OCI-LY7 (cell line): Measurements from ENCODE around the gene PLXNA4. TPM values are rescaled to one million over a fixed set of nuclear protein-coding genes. Genes with fewer than 3 reads are reported as not detected.
"Not testable (repeated sequence)": the region's sequence is repeated elsewhere in the genome, so short reads cannot be mapped to it uniquely, and the experiment has no call there.

Source experiments
- BruUV-seq: library from RNA; stranded (reverse); fragments of 400-500 nt; replicated peaks from 2 replicates; lab custom pipeline; 2021; lab: Mats Ljungman, UMichigan
- CTCF ChIA-PET: fragments of 300-600 bp; sonication (Branson Sonifier 250); formaldehyde crosslinking; loops from one replicate; lab custom pipeline; 2022; ENCODE audit warnings: antibody characterized with exemption; ENCODE audit not compliant: unreplicated experiment; lab: Charles Lee
- POLR2A ChIA-PET: fragments of 300-600 bp; sonication (Branson Sonifier 250); formaldehyde crosslinking; loops from one replicate; lab custom pipeline; 2022; ENCODE audit warnings: antibody characterized with exemption; lab: Charles Lee
- DNase-seq: peaks from one replicate; pipeline ENCODE4 v3.0.0-alpha.2; 2015; ENCODE audit warnings: low spot score
- H2AFZ ChIP-seq: fragments of 200-600 bp; sonication (generic), shearing (Covaris generic); 2 replicates; pipeline ENCODE4 v1.6.1; 2014; ENCODE audit warnings: mild to moderate bottlenecking, antibody characterized with exemption, low read length, moderate library complexity
- H3K27ac ChIP-seq: fragments of 200-600 bp; sonication (generic); 2 replicates; pipeline ENCODE4 v1.5.1; 2014; ENCODE audit warnings: mixed run types, low read depth, mild to moderate bottlenecking, moderate library complexity, low read length, inconsistent platforms; ENCODE audit not compliant: poor library complexity, severe bottlenecking
- H3K36me3 ChIP-seq: fragments of 200-600 bp; sonication (generic); 2 replicates; pipeline ENCODE4 v1.6.1; 2014; ENCODE audit warnings: mild to moderate bottlenecking, antibody characterized with exemption, low read length, moderate library complexity, mixed read lengths; ENCODE audit not compliant: insufficient read depth
- H3K4me1 ChIP-seq: fragments of 200-600 bp; sonication (generic); 2 replicates; pipeline ENCODE4 v1.5.1; 2014; ENCODE audit warnings: mild to moderate bottlenecking, low read length; ENCODE audit not compliant: insufficient read depth, poor library complexity, severe bottlenecking
- H3K4me2 ChIP-seq: fragments of 200-600 bp; sonication (generic); 2 replicates; pipeline ENCODE4 v1.6.1; 2014; ENCODE audit warnings: mild to moderate bottlenecking, low read length
- H3K4me3 ChIP-seq: fragments of 200-600 bp; sonication (generic); 2 replicates; pipeline ENCODE4 v1.5.1; 2014; ENCODE audit warnings: mild to moderate bottlenecking, low read depth, low read length; ENCODE audit not compliant: poor library complexity, severe bottlenecking
- H3K79me2 ChIP-seq: fragments of 200-600 bp; sonication (generic); 2 replicates; pipeline ENCODE4 v1.6.1; 2016; ENCODE audit warnings: low read depth, mild to moderate bottlenecking, low read length, moderate library complexity, mixed read lengths; ENCODE audit not compliant: insufficient read depth
- H3K9me2 ChIP-seq: fragments of 200-600 bp; sonication (generic); 2 replicates; pipeline ENCODE4 v1.6.1; 2016; ENCODE audit warnings: mild to moderate bottlenecking, low read length, mixed read lengths; ENCODE audit not compliant: insufficient read depth
- H3K9me3 ChIP-seq: fragments of 200-600 bp; sonication (generic); 2 replicates; pipeline ENCODE4 v1.6.1; 2014; ENCODE audit warnings: mild to moderate bottlenecking, mixed run types, low read length, mixed read lengths
- H4K20me1 ChIP-seq: fragments of 200-600 bp; sonication (generic); 2 replicates; pipeline ENCODE4 v1.6.1; 2014; ENCODE audit warnings: mild to moderate bottlenecking, antibody characterized with exemption, low read length, moderate library complexity, mixed read lengths; ENCODE audit not compliant: insufficient read depth
- EZH2phosphoT487 ChIP-seq: fragments of 200-600 bp; sonication (generic); IDR thresholded peaks from 2 replicates; pipeline ENCODE4 v1.6.1; 2018; ENCODE audit warnings: low read depth, borderline replicate concordance, mild to moderate bottlenecking, mixed run types, antibody characterized with exemption, low read length, moderate library complexity, mixed read lengths
- intact Hi-C: fragments of 100-400 bp; cut with micrococcal nuclease; formaldehyde crosslinking; loops from one replicate; pipeline ENCODE4 v1.10.0; 2022; ENCODE audit not compliant: unreplicated experiment
- total RNA-seq, 2 experiments: library from RNA; depleted of rRNA in 1 of 2; stranded (reverse); fragments of >200 nt in 1 of 2; shearing (Covaris generic) in 1 of 2; gene quantifications; 2 replicates each; pipeline ENCODE4 v1.2.3, GENCODE V29; 2014 to 2022
- TF ChIP-seq, protein P1 (sequence below): fragments of 200-600 bp; sonication (generic); conservative IDR thresholded peaks from 2 replicates; pipeline ENCODE4 v1.5.1; 2014; ENCODE audit warnings: mild to moderate bottlenecking, antibody characterized with exemption, low read length, moderate library complexity, mixed read lengths

PLXNA4 gene
- total RNA-seq, 2 experiments from 2014 or later, result not detected

GRCh38 chr7:132179080-132179430 is 397.2 kb downstream of the PLXNA4 start:
- no peak overlapping the region for H3K4me2 ChIP-seq
- H4K20me1 ChIP-seq, result no peaks in the 10 kb centered on the region
- no TSS peak for BruUV-seq
- no peaks in the 10 kb centered on the region for H3K79me2 ChIP-seq
- no peak overlapping the region for H2AFZ ChIP-seq
- H3K27ac ChIP-seq, result no peak overlapping the region
- no peaks in the 10 kb centered on the region for H3K9me2 ChIP-seq
- H3K9me3 ChIP-seq, result no peaks in the 10 kb centered on the region
- H3K36me3 ChIP-seq, result no peaks in the 10 kb centered on the region
- no peak overlapping the region for H3K4me3 ChIP-seq
- no peak for TF ChIP-seq EZH2phosphoT487
- TF ChIP-seq, protein P1, sequence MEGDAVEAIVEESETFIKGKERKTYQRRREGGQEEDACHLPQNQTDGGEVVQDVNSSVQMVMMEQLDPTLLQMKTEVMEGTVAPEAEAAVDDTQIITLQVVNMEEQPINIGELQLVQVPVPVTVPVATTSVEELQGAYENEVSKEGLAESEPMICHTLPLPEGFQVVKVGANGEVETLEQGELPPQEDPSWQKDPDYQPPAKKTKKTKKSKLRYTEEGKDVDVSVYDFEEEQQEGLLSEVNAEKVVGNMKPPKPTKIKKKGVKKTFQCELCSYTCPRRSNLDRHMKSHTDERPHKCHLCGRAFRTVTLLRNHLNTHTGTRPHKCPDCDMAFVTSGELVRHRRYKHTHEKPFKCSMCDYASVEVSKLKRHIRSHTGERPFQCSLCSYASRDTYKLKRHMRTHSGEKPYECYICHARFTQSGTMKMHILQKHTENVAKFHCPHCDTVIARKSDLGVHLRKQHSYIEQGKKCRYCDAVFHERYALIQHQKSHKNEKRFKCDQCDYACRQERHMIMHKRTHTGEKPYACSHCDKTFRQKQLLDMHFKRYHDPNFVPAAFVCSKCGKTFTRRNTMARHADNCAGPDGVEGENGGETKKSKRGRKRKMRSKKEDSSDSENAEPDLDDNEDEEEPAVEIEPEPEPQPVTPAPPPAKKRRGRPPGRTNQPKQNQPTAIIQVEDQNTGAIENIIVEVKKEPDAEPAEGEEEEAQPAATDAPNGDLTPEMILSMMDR, result no peak
- DNase-seq, result no peak
- CTCF ChIA-PET, result no interaction called here
- H3K4me1 ChIP-seq, result no peaks in the 10 kb centered on the region
- POLR2A ChIA-PET, result no interaction called here
- intact Hi-C loops, result no loop called here

DNA sequence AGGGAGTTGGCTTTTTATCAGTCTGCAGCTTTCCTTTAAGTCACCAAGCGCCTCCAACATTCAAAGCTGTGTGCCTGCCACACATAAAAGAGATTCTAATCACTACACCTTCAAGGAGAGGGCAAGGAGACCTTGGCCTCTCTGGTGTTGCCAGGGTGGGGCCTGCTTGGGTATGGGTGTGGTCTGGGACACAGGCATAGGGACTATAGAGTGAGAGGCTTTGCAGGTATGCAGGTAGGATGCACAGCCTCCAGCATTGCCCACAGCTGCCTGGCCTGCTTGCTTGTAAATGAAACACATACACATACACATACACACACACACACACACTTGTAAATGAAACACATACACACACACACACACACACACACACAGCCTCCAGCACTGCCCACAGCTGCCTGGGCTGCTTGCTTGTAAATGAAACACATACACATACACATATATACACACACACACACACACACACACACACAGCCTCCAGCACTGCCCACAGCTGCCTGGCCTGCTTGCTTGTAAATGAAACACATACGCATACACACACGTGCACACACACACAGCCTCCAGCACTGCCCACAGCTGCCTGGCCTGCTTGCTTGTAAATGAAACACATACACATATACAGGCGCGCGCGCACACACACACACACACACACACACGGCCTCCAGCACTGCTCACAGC is 397.7 kb downstream of the PLXNA4 start:
- DNase-seq, H2AFZ ChIP-seq, H3K9me2 ChIP-seq, H3K9me3 ChIP-seq, H3K79me2 ChIP-seq, BruUV-seq, H3K4me1 ChIP-seq, CTCF ChIA-PET, H3K4me2 ChIP-seq, H3K27ac ChIP-seq, H4K20me1 ChIP-seq, intact Hi-C loops, H3K4me3 ChIP-seq, H3K36me3 ChIP-seq: not testable (repeated sequence)
- POLR2A ChIA-PET, result interaction anchor here (1.5 kb wide), 1 partner anchor 9 kb away, joined by 7 read pairs; no protein-coding TSS in a partner anchor

- no peaks in the 10 kb centered on the region for H3K4me1 ChIP-seq
- no peak overlapping the region for H3K4me2 ChIP-seq
- H3K36me3 ChIP-seq, result no peaks in the 10 kb centered on the region
- H4K20me1 ChIP-seq, result no peaks in the 10 kb centered on the region
- no peaks in the 10 kb centered on the region for H3K79me2 ChIP-seq
- no peak for TF ChIP-seq EZH2phosphoT487
- TF ChIP-seq, protein P1, result no peak
- H3K9me3 ChIP-seq, result no peaks in the 10 kb centered on the region
- no peak for DNase-seq
- no peaks in the 10 kb centered on the region for H3K9me2 ChIP-seq
- CTCF ChIA-PET, result no interaction called here
- H3K4me3 ChIP-seq, result no peak overlapping the region
- H2AFZ ChIP-seq, result no peak overlapping the region
- BruUV-seq, result no TSS peak
- H3K27ac ChIP-seq, result no peak overlapping the region
- POLR2A ChIA-PET, result interaction anchor here (1.5 kb wide), 1 partner anchor 9 kb away, joined by 7 read pairs; no protein-coding TSS in a partner anchor
- intact Hi-C loops, result no loop called here
Measured at GRCh38 chr7:132177708-132178401, 398.4 kb downstream of the PLXNA4 start.
